ENCODE results near the gene WSCD1.

GRCh38 chr17:6106212-6106611, 36.0 kb downstream of the WSCD1 start:
- TF ChIP-seq EZH2 (IDR thresholded peaks at IDR 0.05; ENCODE audit: low read length) (no peak), CTCF (optimal IDR thresholded peaks at IDR 0.05 in 1 of 3, IDR thresholded peaks at IDR 0.05 in 1 of 3, conservative IDR thresholded peaks at IDR 0.05 in 1 of 3; ENCODE audit: extremely low read depth in 1 of 3, insufficient read depth in 2 of 3, low read length in 3 of 3) (no peak)
